GM10248 (cell line): ENCODE data around the gene ZNF335.

Experiments
- CTCF ChIA-PET: fragments of 300-600 bp; sonication (Branson Sonifier 250); formaldehyde crosslinking; extraction: SDS; loops from one replicate; lab custom pipeline; 2021; ENCODE audit warnings: antibody characterized with exemption; lab: Yijun Ruan, JAX
- POLR2A ChIA-PET: fragments of 350-650 bp; sonication (Branson Sonifier 250); formaldehyde crosslinking; extraction: SDS; loops from one replicate; lab custom pipeline; 2020; ENCODE audit warnings: antibody characterized with exemption; lab: Yijun Ruan, JAX
- DNase-seq: peaks from one replicate; pipeline ENCODE4 v3.0.0; 2012; ENCODE audit errors: extremely low spot score
- TF ChIP-seq, protein P1 (sequence below): IDR thresholded peaks from 2 replicates; pipeline ENCODE4 v1.5.1; 2012; ENCODE audit warnings: mild to moderate bottlenecking, low read depth; ENCODE audit errors: extremely low read depth, missing control alignments, control extremely low read depth

The ZNF335 gene

DNA sequence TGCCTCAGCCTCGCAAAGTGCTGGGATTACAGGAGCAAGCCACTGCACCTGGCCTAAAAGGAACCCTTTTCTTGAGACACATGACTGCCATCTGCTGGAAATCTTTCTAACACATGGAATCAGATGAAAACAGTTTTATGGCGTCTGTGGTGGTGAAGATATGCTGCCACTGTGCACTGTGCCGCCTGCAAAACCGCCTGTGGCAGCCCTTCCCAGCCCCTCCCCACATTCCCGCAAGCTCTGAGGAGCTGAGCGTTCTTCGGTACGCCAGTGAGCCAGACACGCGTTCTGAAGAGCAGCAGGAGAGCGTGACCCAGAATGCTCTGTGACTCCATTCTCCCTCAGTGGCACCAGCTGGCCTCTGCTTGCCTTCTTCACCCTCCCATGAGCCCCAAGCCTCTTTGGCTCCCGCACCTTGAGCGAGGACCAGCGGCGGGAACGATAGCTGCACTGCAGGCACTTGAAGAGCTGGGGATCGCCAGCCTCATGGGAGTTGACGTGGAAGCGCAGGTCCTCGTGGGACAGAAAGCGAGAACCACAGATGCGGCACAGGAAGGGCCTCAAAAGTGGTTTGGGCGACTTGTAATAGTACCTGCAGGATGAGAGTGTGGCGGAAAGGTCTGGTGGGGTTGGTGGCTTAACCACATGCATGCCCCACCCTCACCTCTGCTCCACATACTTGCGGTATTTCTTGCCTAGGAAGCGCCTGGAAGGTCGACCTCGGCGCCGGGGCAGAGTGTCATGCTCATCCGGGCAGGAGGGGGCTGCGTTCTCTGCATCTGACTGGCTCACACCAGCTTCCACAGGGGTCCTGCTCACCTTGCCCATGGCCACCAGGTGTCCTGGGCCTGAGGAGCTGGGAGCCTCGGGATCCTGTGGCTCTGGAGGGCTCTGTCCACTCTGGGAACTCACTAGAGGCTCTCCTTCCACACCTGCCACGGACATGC is 8.7 kb downstream of the ZNF335 start:
- ChIA-PET CTCF (interaction anchor here (1.0 to 6.6 kb wide), 10 partner anchors 7 to 164 kb away, joined by 3 to 92 read pairs (median 5); partner anchors contain the start of gene NEURL2), POLR2A (interaction anchor here (0.6 kb wide), 2 partner anchors 136 to 1637 kb away, joined by 3 to 4 read pairs; no protein-coding TSS in a partner anchor)
- TF ChIP-seq, protein P1, sequence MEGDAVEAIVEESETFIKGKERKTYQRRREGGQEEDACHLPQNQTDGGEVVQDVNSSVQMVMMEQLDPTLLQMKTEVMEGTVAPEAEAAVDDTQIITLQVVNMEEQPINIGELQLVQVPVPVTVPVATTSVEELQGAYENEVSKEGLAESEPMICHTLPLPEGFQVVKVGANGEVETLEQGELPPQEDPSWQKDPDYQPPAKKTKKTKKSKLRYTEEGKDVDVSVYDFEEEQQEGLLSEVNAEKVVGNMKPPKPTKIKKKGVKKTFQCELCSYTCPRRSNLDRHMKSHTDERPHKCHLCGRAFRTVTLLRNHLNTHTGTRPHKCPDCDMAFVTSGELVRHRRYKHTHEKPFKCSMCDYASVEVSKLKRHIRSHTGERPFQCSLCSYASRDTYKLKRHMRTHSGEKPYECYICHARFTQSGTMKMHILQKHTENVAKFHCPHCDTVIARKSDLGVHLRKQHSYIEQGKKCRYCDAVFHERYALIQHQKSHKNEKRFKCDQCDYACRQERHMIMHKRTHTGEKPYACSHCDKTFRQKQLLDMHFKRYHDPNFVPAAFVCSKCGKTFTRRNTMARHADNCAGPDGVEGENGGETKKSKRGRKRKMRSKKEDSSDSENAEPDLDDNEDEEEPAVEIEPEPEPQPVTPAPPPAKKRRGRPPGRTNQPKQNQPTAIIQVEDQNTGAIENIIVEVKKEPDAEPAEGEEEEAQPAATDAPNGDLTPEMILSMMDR: peak; percentile 41
- no peak for DNase-seq

DNA sequence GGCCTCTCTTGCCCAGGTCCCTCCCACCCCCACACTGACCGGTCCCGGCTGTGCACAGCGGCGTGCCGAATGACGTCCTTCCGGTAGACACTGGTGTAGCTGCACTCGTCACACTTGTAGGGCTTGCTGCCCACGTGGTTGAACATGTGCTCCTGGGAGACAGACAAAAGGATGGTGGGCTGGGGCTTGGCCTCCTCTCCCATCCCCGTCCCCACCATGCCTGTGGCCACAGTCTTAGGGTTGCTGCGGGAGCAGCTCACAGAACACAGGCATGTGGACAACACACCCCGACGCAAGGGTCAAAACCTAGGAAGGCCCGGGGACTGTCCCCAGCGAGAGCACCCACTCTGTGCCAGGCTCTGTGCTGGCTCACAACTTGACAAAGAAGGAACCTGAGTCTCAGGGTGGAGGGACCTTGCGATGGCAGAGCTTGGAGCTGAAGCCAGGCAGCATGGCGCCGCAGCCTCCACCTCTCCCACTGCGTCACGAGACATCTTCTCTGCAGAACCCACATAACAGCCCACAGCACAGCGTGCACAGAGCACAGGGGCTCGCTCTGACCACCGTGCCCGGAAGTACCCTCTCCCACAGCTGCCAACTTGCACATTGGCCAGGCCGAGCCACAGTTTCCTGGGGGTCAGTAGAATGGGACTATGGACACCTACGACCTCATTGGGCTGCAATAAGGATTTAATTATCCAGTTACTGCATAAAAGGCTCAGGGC is 9.8 kb downstream of the ZNF335 start:
- ChIA-PET POLR2A (interaction anchor here (1.1 kb wide), 1 partner anchor 9 kb away, joined by 3 read pairs; no protein-coding TSS in a partner anchor), CTCF (interaction anchor here (1.2 to 6.6 kb wide), 7 partner anchors 8 to 163 kb away, joined by 3 to 92 read pairs (median 6); partner anchors contain the start of gene NEURL2)
- no peak for DNase-seq
- TF ChIP-seq, protein P1: no peak

DNA sequence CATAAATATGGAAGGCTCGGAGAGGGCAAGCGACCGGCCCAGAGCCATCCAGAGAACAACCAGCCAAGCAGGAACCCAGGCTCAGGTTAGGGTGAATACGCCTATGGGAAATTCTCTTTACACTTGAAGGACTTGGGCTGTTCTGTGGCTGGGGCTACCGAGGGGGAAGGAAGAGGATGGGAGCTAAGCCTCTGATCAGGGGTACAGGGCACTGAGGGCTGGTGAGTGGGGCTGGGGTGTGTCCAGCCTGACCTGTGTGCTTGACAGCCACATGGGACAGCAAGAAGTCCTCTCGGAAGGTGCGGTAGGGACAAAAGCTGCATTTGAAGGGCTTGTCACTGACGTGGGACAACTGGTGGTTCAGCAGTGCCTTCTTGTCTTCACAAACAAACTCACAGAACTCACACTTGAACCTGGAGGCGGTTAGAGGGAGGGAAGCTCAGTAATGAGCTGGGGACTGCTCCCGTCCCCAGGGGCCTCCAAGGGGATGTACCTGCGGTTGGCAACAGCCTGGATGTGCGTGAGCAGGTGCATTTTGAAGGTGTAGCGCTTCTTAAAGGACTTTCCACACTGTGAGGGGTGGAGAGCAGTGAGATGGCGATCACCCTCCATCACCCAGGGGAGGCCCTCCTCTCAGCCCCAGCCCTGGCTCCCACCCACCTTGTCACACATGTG is 11.9 kb downstream of the ZNF335 start:
- CTCF ChIA-PET: interaction anchor here (1.5 to 6.6 kb wide), 8 partner anchors 8 to 161 kb away, joined by 5 to 92 read pairs (median 6); no protein-coding TSS in a partner anchor
- POLR2A ChIA-PET: no interaction called here
- TF ChIP-seq, protein P1: no peak
- DNase-seq: peak; percentile 50

DNA sequence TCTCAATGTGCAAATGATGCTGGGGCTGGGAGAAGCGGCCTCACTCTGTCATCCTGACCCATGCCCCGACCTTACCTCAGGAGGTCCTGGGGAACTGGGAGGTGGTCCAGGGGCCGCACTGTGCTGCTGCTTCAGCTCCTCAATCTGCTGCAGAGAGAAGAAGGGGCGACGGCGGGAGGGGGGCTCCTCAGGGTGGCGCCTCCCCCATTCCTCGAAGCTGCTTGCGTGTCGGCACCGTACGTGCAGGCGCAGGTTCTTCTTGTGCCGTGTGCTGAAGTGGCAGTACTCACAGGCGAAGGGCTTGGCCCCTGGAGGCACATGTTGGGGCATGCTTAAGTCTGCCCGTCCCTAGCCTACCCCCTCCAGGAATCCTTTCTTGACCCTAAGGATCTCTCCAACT is 12.9 kb downstream of the ZNF335 start:
- TF ChIP-seq, protein P1: no peak
- DNase-seq: no peak
- CTCF ChIA-PET: interaction anchor here (1.3 to 6.6 kb wide), 6 partner anchors 10 to 160 kb away, joined by 3 to 92 read pairs (median 8); no protein-coding TSS in a partner anchor
- POLR2A ChIA-PET: interaction anchor here (1.0 kb wide), 1 partner anchor 11 kb away, joined by 3 read pairs; no protein-coding TSS in a partner anchor

DNA sequence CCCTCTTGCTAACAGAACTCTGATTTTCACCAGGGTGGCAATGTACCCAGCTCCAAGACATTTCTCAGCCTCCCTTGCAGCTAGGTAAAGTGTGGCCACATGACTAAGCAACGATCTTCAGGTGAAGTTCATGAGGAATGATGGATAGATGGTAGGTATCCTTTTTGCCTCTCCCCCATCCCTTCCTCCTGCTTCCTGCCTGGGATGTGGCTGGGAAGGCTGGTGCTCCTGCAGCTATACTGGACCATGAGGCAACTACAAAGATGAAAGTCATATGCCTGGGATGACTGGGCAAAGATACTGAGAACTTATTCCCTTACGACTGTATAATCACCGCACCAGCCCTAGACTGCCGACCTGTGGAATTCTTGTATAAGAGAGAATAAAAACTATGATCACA is 13.4 kb downstream of the ZNF335 start:
- TF ChIP-seq, protein P1: no peak
- no peak for DNase-seq
- ChIA-PET POLR2A (interaction anchor here (1.0 to 1.4 kb wide), 2 partner anchors 11 kb away, joined by 3 read pairs; no protein-coding TSS in a partner anchor), CTCF (interaction anchor here (1.2 to 6.6 kb wide), 7 partner anchors 9 to 159 kb away, joined by 3 to 92 read pairs (median 6); no protein-coding TSS in a partner anchor)
